Sigmoid colon (tissue), 7 donors: Measurements from ENCODE around the gene ACTN4. TPM values are rescaled to one million over a fixed set of nuclear protein-coding genes. Genes with fewer than 3 reads are reported as not detected.
A peak's percentile ranks its signal among the peaks of the same experiment; 100 is the strongest.

Source experiments
- DNase-seq: peaks from one replicate; pipeline ENCODE4 v3.0.0-alpha.2; 2019
- H3K27ac ChIP-seq, 4 donors: fragments of 200-600 bp; sonication (generic); one replicate each; pipeline ENCODE4 v1.5.1; 2016 to 2019; ENCODE audit warnings: mild to moderate bottlenecking in 1 of 4
- H3K27me3 ChIP-seq, 3 donors: fragments of 200-600 bp; sonication (generic); one replicate each; pipeline ENCODE4 v1.5.1; 2019; ENCODE audit warnings: mild to moderate bottlenecking in 1 of 3
- H3K36me3 ChIP-seq, 4 donors: fragments of 200-600 bp; sonication (generic); one replicate each; pipeline ENCODE4 v1.5.1; 2016 to 2019
- H3K4me1 ChIP-seq, 4 donors: fragments of 200-600 bp; sonication (generic); one replicate each; pipeline ENCODE4 v1.5.1; 2017 to 2019
- H3K4me3 ChIP-seq, 4 donors: fragments of 200-600 bp; sonication (generic); one replicate each; pipeline ENCODE4 v1.5.1; 2017 to 2019; ENCODE audit warnings: mild to moderate bottlenecking in 2 of 4, moderate library complexity in 1 of 4
- H3K9me3 ChIP-seq, 4 donors: fragments of 200-600 bp in 3 of 4; sonication (generic) in 3 of 4; one replicate each; pipeline versions ENCODE4 v1.5.1 to v1.6.1; 2013 to 2019
- CTCF ChIP-seq, 4 experiments: fragments of 450-650 bp in 3 of 4; fragments of 200-600 bp in 1 of 4; IDR thresholded peaks; one replicate each; pipeline ENCODE4 v1.5.1; 2016 to 2019; ENCODE audit warnings: antibody characterized with exemption in 4 of 4, mild to moderate bottlenecking in 3 of 4, moderate library complexity in 2 of 4
- EP300 ChIP-seq, 4 donors: sonication (generic); formaldehyde crosslinking; IDR thresholded peaks; one replicate each; pipeline ENCODE4 v1.6.1; 2017; ENCODE audit warnings: antibody characterized with exemption in 4 of 4
- POLR2A ChIP-seq, 2 donors: fragments of 450-650 bp; IDR thresholded peaks; one replicate each; pipeline ENCODE4 v1.6.1; 2016; ENCODE audit warnings: antibody characterized with exemption in 2 of 2, mild to moderate bottlenecking in 2 of 2, moderate library complexity in 2 of 2
- POLR2AphosphoS5 ChIP-seq, 4 donors: sonication (generic); formaldehyde crosslinking; IDR thresholded peaks; one replicate each; pipeline ENCODE4 v1.6.1; 2017; ENCODE audit warnings: antibody characterized with exemption in 4 of 4
- WGBS, 2 donors: extraction: QIAGEN DNeasy Blood & Tissue Kit; methylation state at CpG; one replicate each; pipeline ENCODE4 v1.1.7; 2013; 5-methylcytosine and 5-hydroxymethylcytosine counted together
- intact Hi-C: fragments of 100-400 bp; cut with DNase I; formaldehyde crosslinking; loops from one replicate; pipeline ENCODE4 v1.15.1; 2023
- polyA plus RNA-seq, 3 donors: library from polyadenylated mRNA; stranded (reverse); fragments of 200-250 nt; gene quantifications; one replicate each; pipeline ENCODE4 v1.2.3, GENCODE V29; 2013
- total RNA-seq, 4 donors: library from RNA; depleted of rRNA; stranded (reverse); fragments of >200 nt; gene quantifications; one replicate each; pipeline ENCODE4 v1.1.0, GENCODE V29; 2016
- donor health status: healthy with polysubstance abuse.
- donor health status: Bipolar disorder and iron deficiency.
- donor health status: healthy.

Gene ACTN4
- total and polyA plus RNA-seq, 7 donors = 122 to 456 (median 176) TPM

- no peaks in the 10 kb centered on the region for H3K9me3 ChIP-seq
- intact Hi-C loops = no loop called here
- H3K36me3 ChIP-seq = peaks cover 0 to 42% (median 30%) of the 10 kb centered on the region in 4 donors
- peaks cover 0 to 36% (median 25%) of the 10 kb centered on the region in 4 donors for H3K4me1 ChIP-seq
- peak; percentile 59 for DNase-seq
- TF ChIP-seq POLR2AphosphoS5 (IDR thresholded peaks at IDR 0.05) (peak in 2 of 4 donors; percentile 9 to 10), CTCF (IDR thresholded peaks at IDR 0.05) (no peak), EP300 (IDR thresholded peaks at IDR 0.05) (no peak), POLR2A (IDR thresholded peaks at IDR 0.05) (no peak)
- H3K4me3 ChIP-seq = no peak overlapping the region
- H3K27me3 ChIP-seq = no peaks in the 10 kb centered on the region
- 13 to 58% methylated on average over 10 of the region's 10 CpGs for WGBS, 2 donors
- peak overlapping the region; percentile 52 to 80 (median 74) for H3K27ac ChIP-seq
Observed at GRCh38 chr19:38731654-38732301, 84.3 kb downstream of the ACTN4 start.

- Histone ChIP-seq H3K36me3 (peaks cover 0 to 28% (median 18%) of the 10 kb centered on the region in 4 donors), H3K27me3 (no peaks in the 10 kb centered on the region), H3K9me3 (no peaks in the 10 kb centered on the region), H3K4me3 (no peak overlapping the region), H3K4me1 (peaks cover 0 to 30% (median 16%) of the 10 kb centered on the region in 4 donors), H3K27ac (peak overlapping the region; percentile 66 to 80 (median 74))
- 96 to 100% methylated on average over 1 of the region's 1 CpG for WGBS, 2 donors
- intact Hi-C loops = no loop called here
- no peak for DNase-seq
- TF ChIP-seq POLR2A (IDR thresholded peaks at IDR 0.05) = no peak
- no peak for TF ChIP-seq POLR2AphosphoS5 (IDR thresholded peaks at IDR 0.05)
- TF ChIP-seq CTCF (IDR thresholded peaks at IDR 0.05) = no peak
- TF ChIP-seq EP300 (IDR thresholded peaks at IDR 0.05) = no peak
Observed at GRCh38 chr19:38733241-38733492, 85.7 kb downstream of the ACTN4 start.

GRCh38 chr19:38733493-38734175 is 86.2 kb downstream of the ACTN4 start:
- 43 to 75% methylated on average over 6 of the region's 6 CpGs for WGBS, 2 donors
- no peaks in the 10 kb centered on the region for H3K27me3 ChIP-seq
- DNase-seq = peak; percentile 63
- peak overlapping the region; percentile 66 to 80 (median 74) for H3K27ac ChIP-seq
- peak in 1 of 4 donors; percentile 17 for TF ChIP-seq POLR2AphosphoS5 (IDR thresholded peaks at IDR 0.05)
- no peak for TF ChIP-seq POLR2A (IDR thresholded peaks at IDR 0.05)
- H3K36me3 ChIP-seq = peaks cover 0 to 25% (median 15%) of the 10 kb centered on the region in 4 donors
- H3K4me1 ChIP-seq = peaks cover 0 to 25% (median 12%) of the 10 kb centered on the region in 4 donors
- intact Hi-C loops = no loop called here
- H3K9me3 ChIP-seq = no peaks in the 10 kb centered on the region
- H3K4me3 ChIP-seq = no peak overlapping the region

- Histone ChIP-seq H3K27ac (peak overlapping the region; percentile 66 to 80 (median 74)), H3K4me1 (peaks cover 0 to 20% (median 12%) of the 10 kb centered on the region in 4 donors), H3K9me3 (no peaks in the 10 kb centered on the region), H3K4me3 (no peak overlapping the region), H3K36me3 (peaks cover 0 to 21% (median 10%) of the 10 kb centered on the region in 4 donors), H3K27me3 (no peaks in the 10 kb centered on the region)
- intact Hi-C loops = no loop called here
- WGBS, 2 donors = 29 to 36% methylated on average over 4 of the region's 4 CpGs
- TF ChIP-seq CTCF (IDR thresholded peaks at IDR 0.05) = no peak
- DNase-seq = peak; percentile 67
Observed at GRCh38 chr19:38734176-38734425, 86.7 kb downstream of the ACTN4 start.

DNA sequence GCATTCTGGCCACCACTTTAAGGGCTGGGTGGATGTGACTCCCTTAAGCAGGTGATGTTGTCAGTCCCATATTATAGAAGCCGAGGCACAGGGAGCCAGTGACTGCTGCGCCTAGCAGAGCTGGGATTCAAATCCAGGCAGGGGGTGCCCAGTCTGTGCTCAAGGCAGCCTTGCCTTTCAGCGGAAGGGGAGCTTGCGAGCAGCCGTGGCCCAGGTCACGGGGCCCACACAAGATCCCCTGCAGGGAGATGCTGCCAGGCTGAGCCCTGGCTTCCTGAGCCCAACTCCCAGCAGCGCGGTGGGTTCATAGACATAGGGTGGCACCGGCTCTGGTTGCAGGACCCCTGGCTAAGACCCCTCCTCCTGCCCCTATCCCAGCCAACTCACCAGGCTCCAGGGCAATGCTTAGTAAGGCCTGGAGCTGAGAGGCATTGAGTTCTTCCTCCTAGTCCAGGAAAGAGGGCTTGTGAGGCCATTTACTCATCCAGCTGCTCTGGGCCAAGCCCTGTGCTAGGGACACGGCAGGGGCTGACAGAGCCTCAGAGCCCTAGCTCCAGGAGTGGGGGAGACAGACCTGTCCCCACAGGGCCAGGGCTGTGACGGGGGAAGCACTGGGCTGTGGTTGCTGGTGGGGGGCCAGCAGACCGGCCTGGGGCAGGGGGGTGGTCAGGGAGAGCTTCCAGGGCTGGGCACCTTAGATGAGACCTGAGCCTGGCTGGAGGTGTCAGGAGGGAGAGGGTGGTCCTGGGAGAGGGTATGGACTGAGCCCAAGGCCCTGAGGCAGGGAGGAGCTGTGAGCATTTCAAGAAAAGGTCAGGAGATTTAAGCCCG is 87.2 kb downstream of the ACTN4 start:
- Histone ChIP-seq H3K36me3 (peaks cover 0 to 15% (median 8%) of the 10 kb centered on the region in 4 donors), H3K27me3 (no peaks in the 10 kb centered on the region), H3K9me3 (no peaks in the 10 kb centered on the region), H3K4me3 (no peak overlapping the region), H3K4me1 (peaks cover 0 to 15% (median 12%) of the 10 kb centered on the region in 4 donors), H3K27ac (peak overlapping the region; percentile 66 to 80 (median 74))
- intact Hi-C loops = loop anchor here (5.0 kb wide), 1 partner anchor 98 kb away; the partner anchor contains the start of gene ECH1
- DNase-seq = peak; percentile 65
- WGBS, 2 donors = 13 to 34% methylated on average over 13 of the region's 13 CpGs
- TF ChIP-seq EP300 (IDR thresholded peaks at IDR 0.05) (no peak), POLR2AphosphoS5 (IDR thresholded peaks at IDR 0.05) (peak in 1 of 4 donors; percentile 24)
